HL-60/S4 (cell line): ENCODE results near the gene CLNK.

ENCODE experiments used
- in situ Hi-C: fragments of 300-500 bp; cut with MboI; formaldehyde crosslinking; loops from 2 replicates; pipeline ENCODE4 v1.14.3; 2022; ENCODE audit warnings: low sequenced_read_pairs

The CLNK gene

GRCh38 chr4:10460313-10461047 is 224.1 kb downstream of the CLNK start:
- in situ Hi-C loops: no loop called here

- in situ Hi-C loops: no loop called here
Measured at GRCh38 chr4:10459305-10459704, 225.3 kb downstream of the CLNK start.

GRCh38 chr4:10458177-10458576 is 226.4 kb downstream of the CLNK start:
- in situ Hi-C loops: no loop called here

GRCh38 chr4:10457255-10457801 is 227.2 kb downstream of the CLNK start, which contains the start of gene ZNF518B:
TSS of gene ZNF518B (minus strand) at chr4:10457426. CDS start at chr4:10446328, 11,098 bp downstream.
- in situ Hi-C loops: no loop called here

GRCh38 chr4:10456595-10457254 is 227.8 kb downstream of the CLNK start:
- in situ Hi-C loops: no loop called here

GRCh38 chr4:10456260-10456594 is 228.3 kb downstream of the CLNK start:
- in situ Hi-C loops: no loop called here

- in situ Hi-C loops: no loop called here
Measured at GRCh38 chr4:10455133-10455532, 229.4 kb downstream of the CLNK start.

- in situ Hi-C loops: no loop called here
Measured at GRCh38 chr4:10454726-10455125, 229.8 kb downstream of the CLNK start.

DNA sequence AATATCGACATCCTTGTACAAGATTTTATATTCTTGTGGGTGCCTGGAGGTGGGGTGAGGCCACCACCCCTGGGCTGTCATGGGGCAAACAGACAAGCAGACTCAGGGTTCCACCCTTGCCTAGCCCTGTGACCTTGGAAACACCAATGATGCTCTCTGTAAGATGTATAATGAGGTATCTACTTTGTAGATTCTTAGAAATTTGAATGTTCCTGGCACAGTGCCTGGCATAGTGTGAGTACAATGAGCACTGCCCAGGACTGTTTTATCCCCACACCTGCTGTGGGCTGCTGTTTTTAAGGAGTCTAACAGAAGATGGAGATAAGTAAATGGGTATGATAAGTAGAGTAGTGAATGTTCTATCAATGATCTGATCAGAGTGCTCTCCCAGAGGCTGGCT is 230.4 kb downstream of the CLNK start:
- in situ Hi-C loops: no loop called here

DNA sequence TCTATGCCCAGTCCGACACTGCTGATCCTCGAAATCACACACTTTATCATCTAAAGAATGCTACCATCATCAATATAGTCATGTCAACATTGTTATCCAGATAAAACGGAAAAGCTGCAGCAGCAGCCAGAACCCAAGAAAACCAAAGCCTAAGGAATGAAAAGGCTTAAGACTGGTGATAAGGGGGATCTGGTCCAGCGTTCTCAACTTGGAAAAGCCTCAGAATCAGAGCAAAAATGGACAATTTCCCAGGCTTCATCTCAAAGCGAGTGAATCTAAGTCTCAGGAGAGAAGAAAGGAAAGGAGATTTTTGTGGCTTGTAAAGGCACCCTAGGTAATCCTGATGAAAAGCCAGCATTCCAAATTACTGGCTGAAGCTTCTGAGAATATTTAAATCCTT is 235.6 kb downstream of the CLNK start:
- in situ Hi-C loops: no loop called here

- in situ Hi-C loops: no loop called here
Measured at GRCh38 chr4:10442976-10443375, 241.6 kb downstream of the CLNK start.

DNA sequence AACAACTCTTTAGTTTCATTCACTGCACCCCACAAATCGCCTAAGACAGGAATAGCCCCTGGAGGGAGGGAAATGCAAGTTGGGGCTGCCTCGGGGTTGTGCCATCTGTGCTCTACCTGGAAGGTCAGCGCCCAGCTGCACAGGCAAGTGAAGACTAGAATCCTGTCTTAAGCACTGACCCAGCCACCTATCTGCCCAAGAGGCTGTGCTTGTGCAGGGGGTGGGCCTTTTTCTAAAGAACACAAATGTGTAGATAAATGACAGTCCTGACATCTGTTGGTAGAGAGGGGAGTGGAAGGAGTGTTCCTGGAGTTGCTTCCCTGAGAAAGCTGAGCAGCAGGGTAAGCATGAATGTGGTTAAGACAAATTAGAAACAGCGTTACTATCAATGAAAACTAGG is 243.1 kb downstream of the CLNK start:
- in situ Hi-C loops: no loop called here

GRCh38 chr4:10438924-10439323 is 245.6 kb downstream of the CLNK start:
- in situ Hi-C loops: no loop called here

GRCh38 chr4:10437735-10438134 is 246.8 kb downstream of the CLNK start:
- in situ Hi-C loops: no loop called here
